Stromal cell of bone marrow (primary cell): ENCODE results near the gene RDH5.

ENCODE experiments used
- DNase-seq: peaks from one replicate; pipeline ENCODE4 v3.0.0-alpha.2; 2012; ENCODE audit warnings: low read depth

RDH5 gene

DNA sequence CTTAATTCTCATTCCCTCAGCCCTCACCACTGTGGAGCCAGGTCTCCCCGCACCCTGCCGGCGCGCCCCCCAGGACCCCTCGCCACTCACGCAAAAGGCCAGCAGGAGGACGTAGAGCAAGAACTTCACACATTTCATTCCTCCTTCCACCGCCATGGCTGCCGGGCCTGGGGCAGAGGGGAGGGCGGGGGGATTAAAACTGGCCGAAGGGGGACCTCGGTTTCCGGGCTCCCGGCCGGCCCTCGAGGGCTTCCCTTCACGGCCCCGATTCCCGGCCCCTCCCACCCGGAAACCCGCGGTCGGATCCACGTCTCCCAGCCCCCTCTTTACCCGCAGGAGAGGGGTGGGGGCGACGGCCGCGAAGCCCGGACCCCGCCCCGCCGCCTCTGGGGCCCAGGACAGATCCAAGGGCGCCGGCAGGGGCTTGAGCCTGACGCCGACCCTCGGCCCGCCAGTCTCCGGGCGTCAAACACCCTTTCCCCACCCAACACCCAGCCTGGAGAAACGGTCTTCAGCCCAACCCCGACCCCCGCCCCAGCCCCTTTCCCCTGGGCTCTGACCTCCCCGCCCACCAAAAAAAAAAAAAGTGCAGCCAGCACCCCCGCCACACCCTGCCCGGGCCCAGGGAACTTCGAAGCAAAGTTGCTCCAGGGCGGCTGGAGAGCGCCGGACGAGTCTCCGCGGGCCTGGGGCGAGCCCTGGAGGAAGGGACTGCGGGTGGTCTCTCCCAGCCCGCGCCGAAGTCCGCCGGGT is 8.2 kb downstream of the RDH5 start:
- DNase-seq: no peak

DNA sequence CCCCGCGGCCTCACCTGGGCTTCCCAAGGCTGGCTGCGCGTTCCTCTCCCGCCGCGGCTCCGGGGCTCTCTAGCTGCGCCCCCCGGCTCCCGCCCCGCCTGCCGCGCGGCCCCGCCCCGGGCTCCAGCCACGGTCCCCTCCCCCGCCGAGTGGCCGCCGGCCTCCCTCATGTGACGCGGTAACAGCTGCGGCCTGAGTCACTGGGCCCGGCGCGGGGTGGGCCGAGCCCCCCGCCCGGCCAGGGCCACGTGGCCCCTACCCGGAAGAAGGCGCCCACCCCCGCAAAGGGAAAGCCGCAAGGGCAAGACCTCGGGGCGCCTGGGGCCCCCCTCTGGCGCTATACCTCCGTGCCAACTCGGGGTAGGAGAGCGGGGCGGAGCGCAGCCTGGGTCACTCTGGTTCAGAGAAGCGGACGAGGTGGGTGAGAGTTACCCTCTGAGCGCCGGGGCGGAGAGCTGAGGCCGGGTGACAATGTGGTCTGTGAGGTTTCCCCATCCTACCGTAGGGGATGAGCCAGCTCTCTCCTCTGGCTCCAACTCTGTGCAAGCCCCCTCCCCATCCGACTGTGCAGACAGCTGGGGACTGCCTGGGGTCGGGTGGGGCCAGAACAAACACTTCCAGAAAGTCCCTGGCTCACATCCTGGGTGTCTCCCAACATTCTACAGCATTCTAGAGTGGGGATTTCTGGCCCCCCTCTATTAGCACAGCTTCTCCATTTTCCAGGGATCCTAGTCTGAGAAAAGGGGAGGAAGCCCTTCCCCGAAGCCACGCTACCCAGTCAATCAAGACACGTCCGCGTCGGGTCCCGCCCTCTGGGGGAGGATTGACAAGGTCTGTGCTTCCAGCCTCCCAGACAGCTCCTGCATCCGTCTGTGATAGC is 9.0 kb downstream of the RDH5 start, which contains the start of gene CD63:
CD63 (minus strand) TSS at position 71 of the 880 bp plus-strand sequence. CDS start 668 bp downstream, outside the sequence.
- peak; percentile 96 for DNase-seq

DNA sequence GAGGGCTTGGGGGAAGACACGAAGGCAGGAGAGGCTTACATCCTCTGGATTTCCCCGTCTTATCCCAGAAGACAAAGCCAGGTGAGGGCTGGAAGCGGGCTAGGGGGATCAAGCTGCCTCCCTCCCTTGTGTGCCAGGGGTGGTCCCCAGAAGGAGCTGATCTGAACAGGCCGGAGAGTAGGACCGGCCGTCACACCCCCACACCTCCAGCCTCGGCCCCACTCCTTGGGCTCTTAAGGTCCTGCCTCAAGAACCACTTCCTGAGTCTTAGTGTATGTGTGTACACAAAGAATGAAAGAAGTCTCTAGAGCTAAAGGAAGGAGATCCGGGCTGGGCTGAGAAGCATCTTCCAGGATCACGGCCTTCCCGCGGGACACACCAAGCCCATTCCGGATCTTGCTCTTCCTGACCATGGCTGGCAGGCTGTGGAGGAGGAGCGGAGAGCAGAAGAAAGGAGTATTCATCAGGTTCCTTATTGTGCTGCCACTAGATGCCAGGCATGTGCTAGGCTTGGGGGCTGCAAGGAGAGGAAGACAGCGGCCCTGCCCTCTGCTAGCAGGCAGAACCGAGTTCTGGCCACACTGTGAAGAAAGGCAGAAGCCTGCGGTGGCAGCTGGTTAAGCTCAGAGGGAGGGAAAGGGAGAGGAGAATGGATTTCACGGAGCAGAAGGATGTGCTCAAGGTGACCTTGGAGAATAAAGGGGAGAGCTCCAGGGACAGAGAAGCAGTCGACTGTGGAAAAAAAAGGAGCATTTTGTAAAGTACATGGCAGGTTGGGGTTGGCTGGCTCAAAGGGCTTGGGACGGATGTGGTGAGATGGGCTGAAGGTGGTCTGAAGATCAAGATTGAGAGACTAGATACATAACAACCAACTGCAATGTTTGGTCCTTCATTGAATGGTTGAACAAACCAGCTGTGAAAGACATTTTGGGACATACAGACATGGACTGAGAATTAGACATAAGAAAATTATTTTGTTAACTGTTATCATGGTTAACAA is 9.9 kb downstream of the RDH5 start:
- no peak for DNase-seq

DNA sequence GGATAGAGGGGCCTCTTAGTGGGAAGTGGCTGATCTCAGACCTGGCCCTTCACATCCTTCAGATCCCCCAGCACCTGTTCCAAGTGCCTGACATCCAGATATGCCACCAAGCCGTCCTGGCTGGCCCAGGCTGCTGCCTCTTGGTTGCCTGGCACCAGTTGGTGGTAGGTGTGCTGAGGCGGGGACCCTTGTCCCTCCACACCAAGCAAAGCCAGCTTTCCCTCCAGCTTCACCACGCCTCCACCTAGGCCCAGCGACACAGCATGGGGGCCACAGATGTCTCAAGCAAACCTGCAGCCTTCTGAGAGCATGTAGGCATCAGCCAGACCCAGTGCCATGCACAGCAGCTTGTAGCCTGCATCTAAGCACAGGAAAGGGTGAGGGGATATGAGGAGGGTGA is 12.1 kb downstream of the RDH5 start:
- DNase-seq: no peak

DNA sequence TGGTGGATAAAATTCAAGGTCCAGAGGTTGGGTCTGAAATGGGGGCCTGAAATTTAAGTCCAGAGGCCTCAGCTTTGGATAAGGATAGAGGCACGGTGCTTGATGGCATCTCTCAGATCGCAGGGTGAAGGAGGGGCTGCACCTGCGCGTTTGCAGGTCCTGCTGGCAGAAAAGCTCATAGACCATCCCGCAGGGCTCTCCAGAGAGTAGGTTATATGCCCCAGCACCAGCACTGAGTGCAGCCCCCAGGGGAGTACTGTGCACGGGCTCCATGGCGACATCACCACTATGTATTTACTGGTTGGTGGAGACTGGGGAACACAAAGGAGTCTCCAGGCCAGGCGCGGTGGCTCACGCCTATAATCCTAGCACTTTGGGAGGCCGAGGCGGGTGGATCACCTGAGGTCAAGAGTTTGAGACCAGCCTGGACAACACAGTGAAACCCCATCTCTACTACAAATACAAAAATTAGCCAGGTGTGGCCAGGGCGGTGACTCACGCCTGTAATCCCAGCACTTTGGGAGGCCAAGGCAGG is 12.9 kb downstream of the RDH5 start:
- no peak for DNase-seq

DNA sequence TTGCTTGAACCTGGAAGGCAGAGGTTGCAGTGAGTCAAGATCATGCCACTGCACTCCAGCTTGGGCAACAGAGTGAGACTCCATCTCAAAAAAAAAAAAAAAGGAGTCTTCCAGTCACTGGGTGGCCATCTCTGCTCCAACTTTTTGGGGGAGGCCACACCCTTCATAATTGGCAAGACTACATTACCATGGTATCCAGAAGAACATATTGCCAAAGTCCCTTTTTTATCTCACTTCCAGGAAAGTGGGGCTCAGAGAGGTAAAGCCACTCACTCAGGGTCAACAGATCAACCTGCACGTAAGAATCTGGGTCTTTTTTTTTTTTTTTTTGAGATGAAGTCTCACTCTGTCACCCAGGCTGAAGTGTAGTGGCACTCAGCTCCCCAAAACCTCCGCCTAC is 13.7 kb downstream of the RDH5 start:
- no peak for DNase-seq

DNA sequence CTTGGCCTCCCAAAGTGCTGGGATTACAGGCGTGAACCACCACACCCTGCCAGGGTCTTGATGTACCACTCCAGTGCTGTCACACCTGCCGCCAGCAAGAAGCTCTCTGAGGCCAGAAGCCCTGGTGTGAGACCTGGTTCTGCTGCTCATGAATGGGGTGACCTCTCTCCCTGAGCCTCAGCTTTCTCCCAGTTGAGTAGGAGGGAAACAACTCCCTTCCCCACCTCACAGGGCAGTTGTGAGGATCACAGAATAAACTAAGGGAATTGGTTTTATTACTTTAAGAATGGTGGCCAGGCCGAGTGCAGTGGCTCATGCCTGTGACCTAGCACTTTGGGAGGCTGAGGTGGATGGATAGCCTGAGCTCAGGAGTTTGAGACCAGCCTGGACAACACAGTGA is 14.4 kb downstream of the RDH5 start:
- no peak for DNase-seq

DNA sequence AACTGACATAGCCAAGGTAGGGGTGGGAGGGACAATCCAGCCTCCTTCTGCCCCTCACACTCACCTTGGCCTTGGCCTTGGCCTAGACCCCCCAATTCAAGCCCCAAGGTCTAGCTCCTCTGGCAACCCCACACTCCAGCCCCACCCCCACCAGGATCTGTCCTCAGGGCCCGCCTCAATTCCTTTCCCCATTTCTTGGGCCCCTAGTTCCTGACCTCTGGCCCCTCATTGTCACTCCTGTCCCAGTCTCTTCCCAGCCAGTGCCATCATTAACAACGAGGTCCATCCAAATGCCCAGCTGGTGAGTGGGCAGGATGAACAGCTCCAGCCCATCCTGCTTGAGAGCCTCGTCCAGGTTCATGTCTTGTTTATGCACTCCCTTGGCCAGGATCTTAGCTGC is 15.9 kb downstream of the RDH5 start:
- DNase-seq: no peak

DNA sequence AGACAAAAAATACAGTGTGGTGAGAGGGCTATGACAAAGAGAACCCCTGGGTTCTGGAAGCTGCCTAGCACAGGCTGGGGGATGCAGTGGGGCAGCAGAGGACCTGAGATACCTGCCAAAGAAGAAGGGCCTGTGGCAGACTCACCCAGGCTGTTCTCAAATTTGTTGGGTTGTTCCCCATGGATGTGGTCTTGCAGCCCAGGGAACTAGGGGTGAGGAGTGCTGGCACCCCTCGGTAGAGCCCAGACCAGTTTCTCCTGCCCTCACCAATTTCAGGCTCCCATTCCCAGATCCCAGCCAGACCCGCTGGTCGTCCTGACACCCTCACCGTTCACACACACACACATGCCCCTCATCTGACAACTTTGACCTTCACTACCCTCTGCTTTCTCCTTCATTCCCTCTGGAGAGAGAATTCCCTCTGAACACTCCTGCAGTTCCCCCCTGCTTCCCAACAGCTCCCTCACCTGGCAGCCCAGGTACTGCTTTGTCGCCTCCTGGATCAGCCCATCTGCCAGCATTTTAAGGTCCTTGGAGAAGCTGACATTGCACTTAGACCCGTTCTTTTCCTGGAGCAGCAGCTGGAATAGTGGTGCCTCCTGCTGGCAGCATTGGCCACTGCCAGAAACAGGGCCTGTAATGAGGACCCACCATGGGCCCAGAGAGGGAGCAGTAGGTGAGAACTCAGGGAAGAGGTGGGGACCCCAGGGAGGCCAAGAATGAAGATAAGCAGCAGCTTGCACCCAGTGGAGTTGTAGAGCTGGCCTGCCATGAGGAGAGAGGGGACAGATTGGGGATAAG is 16.8 kb downstream of the RDH5 start:
- DNase-seq: peak; percentile 61

DNA sequence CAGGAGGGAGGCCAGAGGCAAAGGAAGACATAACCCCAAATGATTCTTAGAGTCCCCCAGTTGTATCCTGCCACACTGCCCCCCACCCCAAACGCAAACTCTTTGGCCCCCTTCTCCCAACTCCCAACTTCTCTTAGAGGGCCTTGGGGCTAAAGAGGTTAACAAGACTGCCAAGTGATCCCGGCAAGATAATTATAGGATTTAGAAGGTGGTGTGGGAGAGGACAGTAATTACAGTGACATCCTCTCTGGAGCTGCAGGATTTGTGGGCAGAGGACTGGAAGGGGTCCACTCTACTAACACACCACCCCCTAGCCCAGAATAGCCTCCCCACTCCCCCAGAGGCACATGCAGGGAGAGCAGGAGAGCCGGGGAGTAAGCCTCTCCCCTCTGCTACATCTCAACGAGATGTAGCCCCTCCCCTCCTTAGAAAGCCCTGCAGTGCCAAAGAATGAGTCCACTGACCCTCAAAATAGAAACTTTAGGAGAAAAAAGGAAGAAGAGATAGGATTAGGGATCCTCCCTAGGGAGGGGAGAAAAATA is 17.5 kb downstream of the RDH5 start:
- no peak for DNase-seq

DNA sequence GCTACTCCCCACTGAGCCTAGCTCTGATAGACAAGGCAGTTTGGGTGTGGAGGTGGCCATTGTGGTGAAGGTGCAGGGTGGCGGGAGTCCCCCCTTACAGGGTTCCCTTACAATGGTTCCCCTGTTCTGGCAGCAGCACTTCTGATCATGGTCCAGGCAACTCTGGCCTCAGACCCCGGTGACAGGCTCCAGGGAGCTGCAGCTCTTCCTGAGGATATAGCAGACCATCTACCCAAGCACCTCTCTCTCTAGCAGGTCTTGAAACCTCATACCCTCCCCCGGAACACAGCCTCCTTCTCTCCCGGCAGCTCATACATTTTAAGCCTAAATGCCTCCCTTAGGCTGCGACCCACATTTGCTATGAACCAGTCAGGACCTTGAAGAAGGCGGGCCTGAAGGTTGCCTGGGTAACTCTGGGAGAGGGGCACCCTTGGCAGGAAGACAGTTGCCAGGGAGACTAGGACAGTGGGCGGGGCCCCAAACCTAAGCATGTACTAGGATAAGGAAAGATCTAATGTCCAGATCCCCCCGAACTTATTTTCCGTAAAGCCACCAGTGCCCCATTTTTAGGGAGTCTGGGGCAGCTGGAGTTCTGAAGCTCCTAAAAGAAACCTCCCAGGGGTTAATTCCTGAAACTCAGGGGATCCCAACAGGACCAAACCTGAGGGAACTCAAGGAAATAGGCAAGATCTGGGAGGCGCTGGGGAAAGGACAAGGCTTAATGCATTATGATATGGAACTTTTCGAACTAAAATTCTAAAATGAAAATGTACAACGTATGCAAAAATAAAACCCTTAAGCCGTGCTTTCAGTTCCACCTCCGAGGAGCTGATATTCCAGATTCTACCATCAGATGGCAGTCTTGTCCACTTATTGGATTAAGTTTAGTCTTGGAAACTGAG is 18.2 kb downstream of the RDH5 start:
- peak; percentile 74 for DNase-seq

DNA sequence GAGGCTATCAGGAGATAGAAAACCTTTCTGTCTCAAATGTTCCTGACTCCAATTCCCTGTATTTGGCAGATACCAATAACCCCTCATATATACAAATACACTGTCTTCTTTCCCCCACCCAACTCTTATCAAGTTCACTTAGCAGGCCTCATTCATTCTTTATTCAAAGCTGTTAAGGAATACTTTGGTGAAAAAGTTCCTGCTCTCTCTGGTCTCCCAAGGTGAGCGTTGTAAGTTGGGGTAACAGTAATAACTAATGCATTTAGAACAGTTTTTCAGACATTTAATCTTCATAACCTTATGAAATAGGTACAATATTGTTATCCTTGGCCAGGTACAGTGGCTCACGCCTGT is 18.8 kb downstream of the RDH5 start:
- no peak for DNase-seq

DNA sequence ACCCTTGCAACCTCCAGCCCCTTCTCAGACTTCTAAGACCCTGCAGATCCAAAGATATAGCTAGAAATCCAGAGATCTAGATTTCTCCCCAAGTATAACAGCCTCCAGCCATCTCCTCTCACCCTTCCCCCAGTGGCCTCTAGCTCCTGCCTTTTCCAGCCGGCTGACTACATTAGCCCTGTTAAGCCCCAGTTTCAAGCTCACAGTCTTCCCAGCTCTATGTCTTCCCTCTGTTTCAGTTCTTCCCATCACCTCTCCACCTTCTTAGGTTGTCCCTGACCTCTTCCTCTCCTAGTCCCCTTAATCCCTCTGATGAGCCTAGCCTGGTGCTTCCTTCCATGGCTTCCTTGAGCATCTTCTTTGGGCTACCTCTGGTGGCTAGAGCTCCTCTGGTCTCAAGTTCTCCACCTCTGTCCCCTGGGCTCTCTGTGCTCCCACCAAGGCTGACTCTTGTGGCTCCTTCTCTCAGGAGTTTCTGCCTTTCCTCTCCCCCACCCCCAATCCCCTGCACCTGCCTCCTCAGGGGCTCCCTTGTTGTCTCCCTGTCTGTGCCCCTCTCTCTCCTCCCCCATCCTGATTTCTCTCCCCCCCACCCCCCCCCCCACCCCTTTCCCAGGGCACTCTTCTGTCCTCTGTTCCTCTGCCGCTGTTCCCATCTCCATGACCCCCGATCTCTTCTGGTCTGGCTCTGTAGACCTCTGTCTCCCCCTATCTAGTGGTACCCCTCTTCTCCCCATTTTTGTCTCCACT is 21.9 kb downstream of the RDH5 start:
- DNase-seq: no peak

DNA sequence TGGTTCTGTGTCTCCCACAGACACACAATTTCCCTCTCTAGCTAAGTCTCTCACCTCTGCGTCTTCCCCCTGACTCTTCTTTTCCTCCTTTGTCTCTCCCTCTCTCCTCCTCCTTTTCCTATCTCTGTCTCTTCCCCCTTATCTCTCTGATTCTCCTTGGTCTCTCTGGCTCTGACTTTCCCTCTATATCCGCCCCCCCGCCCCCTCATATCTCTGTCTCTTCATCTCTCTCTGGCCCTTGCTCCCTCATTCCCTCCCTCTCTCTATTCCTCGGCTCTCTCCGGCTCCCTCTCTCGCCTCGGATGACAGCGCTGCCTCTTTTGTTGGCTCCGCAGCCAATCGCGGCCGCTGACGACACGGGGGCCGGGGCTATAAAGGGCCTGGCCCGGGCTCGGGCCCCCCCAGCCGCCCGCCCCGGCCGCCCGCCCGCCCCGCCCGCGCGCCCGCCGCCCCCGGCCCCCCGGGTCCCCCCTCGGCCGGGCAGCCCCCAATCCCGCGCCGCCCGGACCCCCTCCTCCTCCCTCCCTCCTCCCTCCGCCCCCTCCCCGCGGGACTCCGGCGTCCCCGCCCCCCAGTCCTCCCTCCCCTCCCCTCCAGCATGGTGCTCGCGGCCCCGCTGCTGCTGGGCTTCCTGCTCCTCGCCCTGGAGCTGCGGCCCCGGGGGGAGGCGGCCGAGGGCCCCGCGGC is 22.7 kb downstream of the RDH5 start, which contains the start of gene GDF11:
GDF11 (plus strand) TSS at position 404 of the 687 bp plus-strand sequence; CDS start at position 599, 195 bp downstream.
- no peak for DNase-seq

DNA sequence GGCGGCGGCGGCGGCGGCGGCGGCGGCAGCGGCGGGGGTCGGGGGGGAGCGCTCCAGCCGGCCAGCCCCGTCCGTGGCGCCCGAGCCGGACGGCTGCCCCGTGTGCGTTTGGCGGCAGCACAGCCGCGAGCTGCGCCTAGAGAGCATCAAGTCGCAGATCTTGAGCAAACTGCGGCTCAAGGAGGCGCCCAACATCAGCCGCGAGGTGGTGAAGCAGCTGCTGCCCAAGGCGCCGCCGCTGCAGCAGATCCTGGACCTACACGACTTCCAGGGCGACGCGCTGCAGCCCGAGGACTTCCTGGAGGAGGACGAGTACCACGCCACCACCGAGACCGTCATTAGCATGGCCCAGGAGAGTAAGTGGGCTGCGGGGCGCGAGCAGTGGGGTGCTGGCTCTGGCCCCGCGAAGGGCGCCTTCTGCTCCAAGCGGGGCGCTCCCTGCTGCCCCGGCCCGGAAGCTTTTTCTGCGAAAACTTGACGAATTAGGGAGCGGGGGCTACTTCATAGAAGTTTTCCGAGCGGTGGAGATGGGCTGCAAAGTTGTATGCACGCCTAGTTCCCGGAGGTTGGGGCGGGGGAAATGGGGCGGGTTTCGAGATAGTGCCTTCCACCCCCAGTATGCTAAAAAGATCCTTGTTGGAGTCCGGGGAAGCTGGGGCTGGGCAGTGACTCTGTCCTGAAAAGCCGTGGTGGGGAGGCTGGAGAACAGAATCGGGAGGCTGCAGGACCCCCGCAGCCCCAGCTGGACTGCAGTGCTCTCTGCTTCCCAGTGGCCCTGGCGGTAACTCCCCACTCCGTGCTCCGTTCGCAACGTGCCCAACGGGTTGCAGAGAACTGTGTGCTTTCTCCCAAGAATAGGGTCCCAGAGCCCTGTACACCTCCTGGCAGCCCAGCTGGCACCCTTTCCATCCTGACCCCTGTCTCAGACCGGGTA is 23.5 kb downstream of the RDH5 start:
- no peak for DNase-seq

DNA sequence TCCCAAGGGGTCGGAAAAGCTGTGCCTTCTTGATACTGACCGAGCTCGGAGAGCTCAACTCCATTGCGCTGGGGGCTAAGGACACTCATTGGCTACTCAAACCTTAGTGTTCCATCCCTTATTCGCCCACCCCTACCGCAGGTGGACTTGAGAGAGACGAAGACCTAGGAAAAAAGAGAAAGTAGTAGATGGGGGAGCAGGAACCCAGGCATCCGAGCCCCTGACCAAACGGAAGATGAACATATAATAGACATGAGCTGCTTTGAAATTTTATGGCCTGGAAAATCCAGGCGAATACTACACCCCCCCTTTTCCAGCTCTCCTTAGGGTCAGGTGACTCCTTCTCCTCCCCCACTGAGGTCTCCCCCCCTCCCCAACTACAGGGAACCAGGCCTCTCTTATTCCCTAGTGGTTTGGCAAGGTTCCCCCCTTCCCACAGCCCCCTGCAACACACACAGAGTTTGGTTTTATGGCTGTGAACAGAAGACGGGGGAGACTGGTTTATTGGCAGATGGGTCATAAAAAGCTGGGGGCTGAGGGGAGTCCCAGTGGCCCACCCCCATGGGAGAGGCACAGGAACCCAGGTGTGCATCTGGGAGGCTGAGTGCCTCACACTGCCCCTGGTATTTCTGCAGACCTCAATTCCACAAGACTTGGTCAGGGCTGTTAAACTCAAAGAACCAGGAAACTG is 24.3 kb downstream of the RDH5 start:
- DNase-seq: no peak
